Progenitor cell of endocrine pancreas (in vitro differentiated cells): Measurements from ENCODE around the gene ZFHX3. TPM values are rescaled to one million over a fixed set of nuclear protein-coding genes. Genes with fewer than 3 reads are reported as not detected.
A peak's percentile ranks its signal among the peaks of the same experiment; 100 is the strongest.

Experiments used
- DNase-seq: peaks from one replicate; pipeline ENCODE4 v3.0.0; 2021; ENCODE audit warnings: low spot score; ENCODE audit not compliant: unreplicated experiment
- H3K27ac Mint-ChIP-seq: 2 replicates; pipeline ENCODE4 v1.8.0; 2021; ENCODE audit warnings: mild to moderate bottlenecking, moderate library complexity, mixed read lengths
- H3K27me3 Mint-ChIP-seq: 2 replicates; pipeline ENCODE4 v1.8.0; 2021; ENCODE audit warnings: mixed read lengths
- H3K36me3 Mint-ChIP-seq: 2 replicates; pipeline ENCODE4 v1.8.0; 2022; ENCODE audit warnings: mixed read lengths; ENCODE audit not compliant: insufficient read depth
- H3K4me1 Mint-ChIP-seq: 2 replicates; pipeline ENCODE4 v1.8.0; 2021; ENCODE audit warnings: low read depth, mixed read lengths
- H3K4me3 Mint-ChIP-seq: 2 replicates; pipeline ENCODE4 v1.8.0; 2021; ENCODE audit warnings: low read depth, mild to moderate bottlenecking, moderate library complexity, mixed read lengths
- H3K9me3 Mint-ChIP-seq: 2 replicates; pipeline ENCODE4 v1.8.0; 2021; ENCODE audit warnings: low read depth, mixed read lengths
- CTCF ChIP-seq: fragments of 200-600 bp; sonication (generic); IDR thresholded peaks from one replicate; pipeline ENCODE4 v1.5.0; 2021; ENCODE audit warnings: antibody characterized with exemption, mild to moderate bottlenecking; ENCODE audit not compliant: unreplicated experiment
- total RNA-seq: library from RNA; stranded (reverse); gene quantifications from 2 replicates; pipeline ENCODE4 v1.2.1, GENCODE V29; 2021

The ZFHX3 gene
- total RNA-seq, 1 donor from 2014 or later: 54.0 TPM

GRCh38 chr16:72987480-72987901 is 60.4 kb downstream of the ZFHX3 start:
- H3K27me3 Mint-ChIP-seq: no peaks in the 10 kb centered on the region
- peaks cover 76% of the 10 kb centered on the region for H3K4me1 Mint-ChIP-seq
- TF ChIP-seq CTCF: no peak
- no peak overlapping the region for H3K4me3 Mint-ChIP-seq
- DNase-seq: no peak
- no peaks in the 10 kb centered on the region for H3K9me3 Mint-ChIP-seq
- no peaks in the 10 kb centered on the region for H3K36me3 Mint-ChIP-seq
- no peak overlapping the region for H3K27ac Mint-ChIP-seq

- no peak for DNase-seq
- Mint-ChIP-seq H3K27ac (peak overlapping the region; percentile 52), H3K9me3 (no peaks in the 10 kb centered on the region), H3K27me3 (no peaks in the 10 kb centered on the region), H3K36me3 (no peaks in the 10 kb centered on the region), H3K4me1 (peaks cover 76% of the 10 kb centered on the region), H3K4me3 (peak overlapping the region; percentile 4)
- TF ChIP-seq CTCF: no peak
Measured at GRCh38 chr16:72985995-72986394, 61.9 kb downstream of the ZFHX3 start.

- Mint-ChIP-seq H3K9me3 (no peaks in the 10 kb centered on the region), H3K4me3 (no peak overlapping the region), H3K27me3 (no peaks in the 10 kb centered on the region), H3K27ac (peak overlapping the region; percentile 54), H3K36me3 (no peaks in the 10 kb centered on the region), H3K4me1 (peaks cover 77% of the 10 kb centered on the region)
- TF ChIP-seq CTCF: no peak
- DNase-seq: no peak
Measured at GRCh38 chr16:72985148-72985941, 62.6 kb downstream of the ZFHX3 start.

- Mint-ChIP-seq H3K36me3 (no peaks in the 10 kb centered on the region), H3K27ac (peak overlapping the region; percentile 52), H3K27me3 (no peaks in the 10 kb centered on the region), H3K9me3 (no peaks in the 10 kb centered on the region), H3K4me1 (peaks cover 77% of the 10 kb centered on the region), H3K4me3 (no peak overlapping the region)
- TF ChIP-seq CTCF: no peak
- DNase-seq: no peak
Measured at GRCh38 chr16:72983728-72984350, 64.1 kb downstream of the ZFHX3 start.

- H3K27me3 Mint-ChIP-seq: no peaks in the 10 kb centered on the region
- no peak for TF ChIP-seq CTCF
- no peaks in the 10 kb centered on the region for H3K36me3 Mint-ChIP-seq
- peaks cover 75% of the 10 kb centered on the region for H3K4me1 Mint-ChIP-seq
- H3K9me3 Mint-ChIP-seq: no peaks in the 10 kb centered on the region
- DNase-seq: no peak
- no peak overlapping the region for H3K4me3 Mint-ChIP-seq
- H3K27ac Mint-ChIP-seq: no peak overlapping the region
Measured at GRCh38 chr16:72983241-72983640, 64.7 kb downstream of the ZFHX3 start.
